ENCODE results near the gene IL17C.

IL17C gene

DNA sequence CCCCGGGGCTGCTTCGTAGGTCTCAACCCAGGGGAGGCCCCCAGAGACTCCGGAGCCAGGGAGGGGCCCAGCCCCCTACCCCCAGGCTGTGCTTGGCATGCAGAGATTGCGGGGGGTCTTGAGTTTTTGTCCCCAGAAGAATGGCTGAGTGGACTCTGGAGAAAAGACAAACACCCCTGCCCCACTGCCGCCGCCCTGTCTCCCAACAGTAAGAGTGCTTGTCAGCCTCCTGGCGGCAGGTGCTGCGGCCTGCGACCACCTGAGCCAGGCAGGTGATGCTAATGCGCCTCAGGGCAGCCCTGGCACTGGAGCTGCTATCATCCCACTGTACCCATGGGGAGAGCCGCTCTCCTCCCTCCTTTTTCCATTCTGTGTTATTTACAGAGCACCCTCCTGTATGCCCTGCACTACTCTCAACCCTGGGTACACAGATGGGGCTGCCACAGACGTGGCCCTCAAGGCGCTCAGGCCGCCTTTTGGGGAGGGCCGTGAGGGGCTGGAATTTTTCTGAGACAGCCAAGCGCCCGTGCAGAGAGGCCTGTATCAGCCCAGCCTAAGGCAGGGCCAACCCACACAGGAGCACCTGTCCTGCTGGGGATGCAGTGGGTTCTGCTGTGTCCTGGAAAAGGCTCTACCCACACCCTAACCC, 2.6 kb upstream of the IL17C start:
- no peak overlapping the region for H3K4me3 ChIP-seq (replicated peaks in 1 of 2; ENCODE audit: low read depth in 2 of 2, low read length in 2 of 2)
- DNase-seq (ENCODE audit: low read depth in 2 of 2) = no peak
- TF ChIP-seq, protein P1, sequence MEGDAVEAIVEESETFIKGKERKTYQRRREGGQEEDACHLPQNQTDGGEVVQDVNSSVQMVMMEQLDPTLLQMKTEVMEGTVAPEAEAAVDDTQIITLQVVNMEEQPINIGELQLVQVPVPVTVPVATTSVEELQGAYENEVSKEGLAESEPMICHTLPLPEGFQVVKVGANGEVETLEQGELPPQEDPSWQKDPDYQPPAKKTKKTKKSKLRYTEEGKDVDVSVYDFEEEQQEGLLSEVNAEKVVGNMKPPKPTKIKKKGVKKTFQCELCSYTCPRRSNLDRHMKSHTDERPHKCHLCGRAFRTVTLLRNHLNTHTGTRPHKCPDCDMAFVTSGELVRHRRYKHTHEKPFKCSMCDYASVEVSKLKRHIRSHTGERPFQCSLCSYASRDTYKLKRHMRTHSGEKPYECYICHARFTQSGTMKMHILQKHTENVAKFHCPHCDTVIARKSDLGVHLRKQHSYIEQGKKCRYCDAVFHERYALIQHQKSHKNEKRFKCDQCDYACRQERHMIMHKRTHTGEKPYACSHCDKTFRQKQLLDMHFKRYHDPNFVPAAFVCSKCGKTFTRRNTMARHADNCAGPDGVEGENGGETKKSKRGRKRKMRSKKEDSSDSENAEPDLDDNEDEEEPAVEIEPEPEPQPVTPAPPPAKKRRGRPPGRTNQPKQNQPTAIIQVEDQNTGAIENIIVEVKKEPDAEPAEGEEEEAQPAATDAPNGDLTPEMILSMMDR (IDR thresholded peaks at IDR 0.05; ENCODE audit: low read depth, low read length) = no peak

DNA sequence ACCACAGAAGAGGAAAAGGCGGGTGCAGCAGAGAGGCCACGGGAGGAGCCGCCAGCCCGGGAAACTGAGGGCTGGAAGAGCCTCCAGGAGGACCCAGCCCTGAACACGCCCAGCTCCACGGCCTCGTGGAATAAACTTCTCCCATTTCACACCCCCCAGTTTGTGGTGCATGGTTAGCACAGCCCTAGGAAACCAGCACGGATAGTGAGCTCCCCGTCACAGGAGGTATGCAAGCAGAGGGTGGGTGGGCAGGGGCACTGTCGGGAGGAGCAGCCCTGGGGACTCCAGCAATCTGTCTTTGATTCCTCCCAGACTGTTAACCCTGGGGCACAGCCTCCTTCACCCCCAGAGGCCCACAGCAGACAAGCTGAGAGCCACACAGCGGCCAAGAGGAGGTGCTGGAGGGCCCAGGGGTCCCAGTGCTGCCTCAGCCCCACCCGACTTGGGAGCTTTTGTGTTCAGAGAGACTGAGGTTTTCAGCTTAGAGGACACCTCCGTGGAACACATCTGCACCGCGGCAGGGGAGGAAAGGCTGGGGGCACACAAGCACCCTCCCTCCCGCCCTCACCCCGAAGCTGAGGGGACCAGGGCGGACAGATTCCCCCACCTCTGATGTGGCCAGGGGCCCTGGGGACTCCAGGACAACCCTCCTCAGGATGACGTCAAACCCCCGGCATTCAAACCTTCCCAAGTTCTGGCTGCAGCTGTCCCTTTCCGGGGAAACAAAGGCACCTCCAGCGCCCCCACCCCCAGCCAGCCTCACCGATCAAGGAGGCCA, 1.7 kb upstream of the IL17C start:
- TF ChIP-seq, protein P1 (IDR thresholded peaks at IDR 0.05; ENCODE audit: low read depth, low read length) = no peak

DNA sequence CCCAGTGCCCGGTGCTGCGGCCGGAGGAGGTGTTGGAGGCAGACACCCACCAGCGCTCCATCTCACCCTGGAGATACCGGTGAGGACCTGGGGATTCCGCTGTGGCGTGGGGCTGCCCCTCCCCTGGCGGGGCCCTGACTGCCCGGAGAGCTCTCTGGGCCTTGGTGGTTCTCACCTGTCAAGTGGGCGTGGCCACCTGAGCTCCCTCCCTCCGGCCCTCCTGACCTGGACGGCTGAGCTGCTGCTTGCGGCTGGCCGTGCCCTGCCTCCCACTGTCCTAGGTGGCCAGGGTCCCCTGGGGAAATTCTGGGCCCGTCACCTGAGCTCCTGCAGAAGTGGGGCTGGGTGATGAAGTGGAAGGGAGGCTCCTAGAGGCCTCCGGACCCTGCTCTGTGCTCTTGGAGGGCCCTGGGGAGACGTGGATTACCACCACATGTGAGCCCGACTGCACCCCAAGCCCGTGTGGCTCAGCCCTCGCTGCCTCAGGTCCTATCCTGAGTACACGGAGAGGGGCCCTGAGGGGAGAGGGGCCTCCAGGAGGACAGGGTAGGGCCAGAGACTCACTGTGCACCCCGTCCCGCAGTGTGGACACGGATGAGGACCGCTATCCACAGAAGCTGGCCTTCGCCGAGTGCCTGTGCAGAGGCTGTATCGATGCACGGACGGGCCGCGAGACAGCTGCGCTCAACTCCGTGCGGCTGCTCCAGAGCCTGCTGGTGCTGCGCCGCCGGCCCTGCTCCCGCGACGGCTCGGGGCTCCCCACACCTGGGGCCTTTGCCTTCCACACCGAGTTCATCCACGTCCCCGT, 1.1 kb downstream of the IL17C start:
- DNase-seq (ENCODE audit: low read depth in 2 of 2) = no peak
- no peak overlapping the region for H3K4me3 ChIP-seq (replicated peaks in 1 of 2; ENCODE audit: low read depth in 2 of 2, low read length in 2 of 2)
- TF ChIP-seq, protein P1 (IDR thresholded peaks at IDR 0.05; ENCODE audit: low read depth, low read length) = no peak

More for the DNA sequence above, 1.7 kb upstream of the IL17C start:
- H3K4me3 ChIP-seq (replicated peaks in 1 of 2; ENCODE audit: low read depth in 2 of 2, low read length in 2 of 2) = no peak overlapping the region
- DNase-seq (ENCODE audit: low read depth in 2 of 2) = no peak

GRCh38 chr16:88640039-88640495, 1.7 kb downstream of the IL17C start:
- no peak for DNase-seq (ENCODE audit: low read depth in 2 of 2)
- TF ChIP-seq, protein P1 (IDR thresholded peaks at IDR 0.05; ENCODE audit: low read depth, low read length) = no peak
- H3K4me3 ChIP-seq (replicated peaks in 1 of 2; ENCODE audit: low read depth in 2 of 2, low read length in 2 of 2) = no peak overlapping the region

- TF ChIP-seq, protein P1 (IDR thresholded peaks at IDR 0.05; ENCODE audit: low read depth, low read length) = no peak
- H3K4me3 ChIP-seq (replicated peaks in 1 of 2; ENCODE audit: low read depth in 2 of 2, low read length in 2 of 2) = no peak overlapping the region
- DNase-seq (ENCODE audit: low read depth in 2 of 2) = no peak
Observed at GRCh38 chr16:88640498-88641247, 2.3 kb downstream of the IL17C start.

Measured in cardiac fibroblast (primary cell).